ENCODE measurements around the gene INPP4A.

Gene INPP4A

DNA sequence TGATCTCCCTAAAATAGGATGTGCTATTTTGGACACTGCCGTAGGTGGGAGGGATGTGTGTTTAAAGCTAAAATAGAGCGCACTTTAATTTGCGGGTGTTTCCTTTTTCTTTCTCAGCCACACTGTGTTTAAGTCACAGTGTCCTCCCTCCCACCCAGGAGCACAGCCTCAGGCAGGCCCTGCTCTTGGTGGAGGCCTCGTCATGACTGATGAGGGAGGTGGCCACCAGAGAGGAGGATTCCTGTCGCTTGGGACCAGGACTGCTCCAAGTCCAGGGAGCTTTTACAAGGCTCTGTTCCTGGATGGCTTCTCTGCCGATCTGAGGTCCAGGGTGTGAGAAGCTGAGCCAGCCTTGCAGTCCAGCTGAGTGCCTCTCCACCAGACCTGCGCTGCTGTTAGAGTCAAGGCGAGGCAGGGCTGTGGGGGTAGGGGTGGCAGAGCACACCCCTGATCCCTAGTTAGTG lies 33.5 kb downstream of the INPP4A start:
- no peak for DNase-seq

DNA sequence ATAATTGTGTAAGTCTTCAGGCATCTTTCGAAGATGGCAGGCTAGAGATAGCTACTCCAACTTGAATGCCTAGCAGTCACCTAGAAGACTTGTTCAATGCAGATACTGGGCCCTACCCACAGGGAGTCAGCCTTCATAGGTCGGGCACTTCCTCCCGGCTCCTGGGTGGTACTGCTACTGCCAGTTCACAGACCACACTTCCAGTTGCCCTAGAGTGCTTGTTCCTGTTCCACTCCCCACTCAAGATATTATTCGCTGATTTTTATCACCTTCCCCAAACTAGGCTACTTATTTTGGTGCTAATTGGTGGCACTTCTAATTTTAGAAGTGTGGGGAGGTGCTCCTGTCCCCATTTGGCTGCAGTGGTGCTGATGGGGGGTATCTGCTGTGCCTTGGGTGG lies 34.2 kb downstream of the INPP4A start:
- DNase-seq = no peak

- no peak for DNase-seq
Observed at GRCh38 chr2:98479371-98479770, 34.7 kb downstream of the INPP4A start.

GRCh38 chr2:98479959-98480524 lies 35.4 kb downstream of the INPP4A start:
- DNase-seq = peak; percentile 96

DNA sequence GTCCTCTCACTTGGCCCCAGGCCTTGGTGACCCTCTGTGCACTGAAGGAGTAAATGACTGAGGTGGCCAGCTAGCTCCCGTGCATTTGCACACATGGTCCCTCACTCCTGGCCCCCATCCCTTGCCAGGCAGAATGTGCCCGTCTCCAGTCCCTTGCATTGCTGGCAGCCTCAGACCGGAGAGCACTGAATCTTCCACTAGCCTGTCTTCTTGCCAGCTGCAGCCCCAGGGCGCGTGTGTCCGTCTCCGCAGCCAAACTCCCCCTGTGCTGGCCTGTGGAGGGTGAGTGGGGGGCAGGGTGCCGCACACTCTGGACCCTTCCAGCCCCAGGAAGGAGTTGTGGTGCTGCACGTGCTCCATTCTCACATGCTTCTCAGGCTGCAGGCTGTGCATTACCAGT lies 35.9 kb downstream of the INPP4A start:
- no peak for DNase-seq

GRCh38 chr2:98482362-98482761 lies 37.7 kb downstream of the INPP4A start:
- no peak for DNase-seq

DNA sequence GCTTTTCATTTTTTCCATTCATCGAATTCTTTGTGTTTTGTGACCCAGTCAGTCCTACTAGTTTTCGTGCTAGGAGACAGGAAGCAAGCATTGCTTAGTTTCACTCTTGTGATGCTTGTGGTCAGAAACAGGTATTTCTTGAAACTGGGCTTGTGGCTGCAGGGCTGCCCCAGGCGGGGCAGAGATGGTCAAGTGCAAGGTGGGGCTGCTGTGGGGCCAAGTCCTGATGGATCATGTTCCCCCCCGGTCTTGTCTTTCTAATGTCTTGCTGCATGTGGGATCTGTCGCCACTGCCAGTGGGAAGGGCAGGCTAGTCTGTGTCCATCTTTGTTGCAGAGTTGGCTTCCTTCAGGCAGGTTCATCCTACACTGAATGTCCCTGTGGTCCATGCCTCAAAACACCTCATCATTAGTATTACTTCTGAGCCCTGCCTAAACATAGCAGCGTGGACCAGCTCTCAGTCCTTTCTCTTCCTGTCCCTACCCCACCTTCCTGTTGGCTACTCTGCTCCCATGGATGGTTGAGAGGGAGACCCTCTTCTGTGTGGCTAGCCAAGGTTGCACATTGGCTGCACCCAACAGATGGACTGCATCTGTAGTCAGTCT lies 38.7 kb downstream of the INPP4A start:
- no peak for DNase-seq

GRCh38 chr2:98484121-98484557 lies 39.5 kb downstream of the INPP4A start:
- DNase-seq = no peak

- DNase-seq = no peak
Observed at GRCh38 chr2:98484652-98485452, 40.2 kb downstream of the INPP4A start.

DNA sequence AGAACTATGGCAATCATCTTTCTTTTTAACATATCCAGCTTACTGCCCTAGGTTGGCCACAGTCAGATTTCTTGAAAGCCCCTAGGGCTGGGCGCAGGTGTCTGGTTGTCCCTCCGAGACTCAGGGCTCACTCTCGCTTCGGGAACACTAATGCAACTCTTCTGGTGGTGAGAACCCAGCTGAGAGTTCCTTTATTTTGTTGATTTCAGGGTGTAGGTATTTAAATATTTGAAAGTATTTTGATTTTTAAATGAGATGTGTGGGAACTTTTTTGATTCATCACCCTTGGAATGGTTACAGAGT lies 40.7 kb downstream of the INPP4A start:
- no peak for DNase-seq

GRCh38 chr2:98486374-98486981 lies 41.8 kb downstream of the INPP4A start:
- no peak for DNase-seq

GRCh38 chr2:98487101-98487805 lies 42.6 kb downstream of the INPP4A start:
- no peak for DNase-seq

GRCh38 chr2:98487806-98488189 lies 43.1 kb downstream of the INPP4A start:
- no peak for DNase-seq

- DNase-seq = no peak
Observed at GRCh38 chr2:98488252-98488651, 43.6 kb downstream of the INPP4A start.

DNA sequence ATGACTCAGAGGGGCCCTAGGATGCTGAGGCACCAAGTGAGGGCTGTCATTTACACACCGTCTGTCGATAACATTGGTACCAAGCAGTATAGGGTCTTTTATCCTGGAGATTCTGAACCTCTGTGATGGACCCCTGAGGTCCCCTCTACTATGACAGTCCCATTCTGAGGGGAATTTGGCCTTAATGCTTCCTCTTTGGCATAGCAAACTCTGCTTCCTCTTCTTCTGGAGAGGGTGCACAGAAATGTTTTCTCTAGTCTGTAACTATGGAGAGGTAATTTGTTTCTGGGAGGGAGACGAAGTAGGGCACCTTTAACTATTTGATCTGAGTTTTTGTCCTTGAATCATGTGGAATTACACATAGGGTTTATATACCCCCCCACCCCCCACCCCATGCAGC lies 44.8 kb downstream of the INPP4A start:
- DNase-seq = no peak

GRCh38 chr2:98489971-98490962 lies 45.6 kb downstream of the INPP4A start:
- DNase-seq = no peak

DNA sequence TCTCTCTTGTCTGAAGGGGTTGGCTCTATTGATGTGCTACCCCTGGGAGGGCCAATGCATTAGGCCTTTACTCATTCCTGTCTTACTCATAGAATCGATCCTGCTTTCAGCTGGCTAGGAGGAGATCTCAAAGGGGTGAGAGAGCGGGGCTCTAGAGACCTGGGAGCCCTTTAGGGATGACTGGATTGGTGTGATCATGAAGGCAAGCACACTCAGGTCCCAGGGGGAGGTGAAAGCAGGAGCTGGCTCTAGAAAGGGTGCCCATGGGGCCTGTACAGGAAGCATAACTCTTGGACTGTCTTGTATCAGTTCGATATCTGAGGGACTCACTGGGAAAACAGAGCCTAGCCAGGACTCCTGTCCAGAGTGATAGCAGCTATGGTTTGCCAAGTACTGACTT lies 47.8 kb downstream of the INPP4A start:
- DNase-seq = no peak

DNA sequence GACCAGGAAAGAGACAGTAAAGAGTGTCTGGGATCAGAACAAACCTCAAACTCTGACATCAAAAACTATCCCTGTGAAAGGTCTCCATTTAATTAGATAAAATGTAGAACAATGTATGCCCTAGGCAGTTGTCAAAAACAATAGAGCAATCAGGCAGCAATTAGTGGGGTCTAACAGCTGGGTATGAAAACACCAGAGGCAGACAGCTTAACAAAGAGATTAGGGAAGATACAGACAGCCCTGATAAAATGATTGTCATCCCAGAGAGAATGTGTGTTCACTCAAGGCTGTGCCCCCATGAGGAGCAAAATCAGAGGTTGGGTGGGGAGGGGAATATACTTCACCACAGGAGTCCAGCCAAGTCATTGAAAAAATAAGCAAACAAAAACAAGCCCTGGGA lies 50.0 kb downstream of the INPP4A start:
- no peak for DNase-seq

DNA sequence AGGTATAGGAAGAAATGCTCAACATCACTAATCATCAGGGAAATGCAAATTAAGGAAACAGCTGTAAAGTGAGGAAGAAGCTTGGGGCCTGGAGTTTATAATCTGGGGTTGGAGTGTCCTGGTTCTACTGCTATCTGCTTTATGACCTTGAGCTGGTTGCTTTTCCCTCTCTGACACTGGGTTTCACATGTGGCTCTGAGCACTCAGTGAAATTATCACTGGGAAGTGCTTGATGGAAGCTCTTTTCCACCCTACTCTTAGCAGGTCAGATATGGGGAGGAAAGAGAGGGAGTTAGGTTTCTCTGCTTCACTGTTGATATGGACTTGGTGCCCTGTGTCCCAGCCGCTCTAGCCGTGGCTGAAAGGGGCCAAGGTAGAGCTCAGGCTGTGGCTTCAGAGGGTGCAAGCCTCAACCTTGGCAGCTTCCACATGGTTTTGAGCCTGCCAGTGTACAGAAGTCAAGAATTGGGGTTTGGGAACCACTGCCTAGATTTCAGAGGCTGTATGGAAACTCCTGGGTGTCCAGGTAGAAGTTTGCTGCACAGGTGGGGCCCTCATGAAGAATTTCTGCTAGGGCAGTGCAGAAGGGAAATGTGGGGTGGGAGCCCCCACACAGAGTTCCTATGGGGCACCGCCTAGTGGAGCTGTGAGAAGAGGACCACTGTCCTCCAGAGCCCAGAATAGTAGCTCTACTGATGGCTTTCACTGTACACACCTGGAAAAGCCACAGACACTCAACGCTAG lies 52.3 kb downstream of the INPP4A start:
- DNase-seq = no peak

DNA sequence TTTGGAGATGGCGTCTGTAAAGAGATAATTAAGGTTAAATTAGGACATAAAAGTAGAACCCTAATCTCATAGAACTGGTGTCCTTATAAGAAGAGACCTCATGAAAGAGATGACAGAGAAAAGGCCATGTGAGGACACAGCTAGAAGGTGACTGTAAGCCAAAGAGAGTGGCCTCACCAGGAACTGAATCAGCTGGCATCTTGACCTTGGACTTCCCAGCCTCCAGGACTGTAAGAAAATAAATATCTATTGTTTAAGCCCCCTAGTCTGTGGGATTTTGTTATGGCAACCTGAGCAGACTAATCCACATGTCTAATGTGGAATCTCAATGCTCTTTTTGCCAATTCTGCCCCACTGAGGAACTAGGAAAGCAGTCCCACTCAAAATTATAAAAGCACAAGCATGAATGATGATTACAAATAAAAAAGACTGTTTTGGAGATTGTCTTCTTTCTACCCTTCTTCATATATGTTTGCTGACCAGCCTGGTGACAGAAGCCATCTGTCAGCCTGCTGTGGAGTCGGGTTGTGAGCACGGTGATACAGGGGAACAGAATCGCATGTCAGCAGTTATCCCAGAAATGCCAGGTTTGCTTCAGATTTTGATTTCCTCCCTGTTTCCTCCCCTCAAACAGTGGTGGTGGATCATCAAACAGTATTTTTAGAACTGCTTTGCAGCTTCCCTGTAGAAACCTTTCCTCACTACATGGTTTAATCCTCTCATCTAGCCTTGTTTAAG lies 54.2 kb downstream of the INPP4A start:
- no peak for DNase-seq

GRCh38 chr2:98500561-98500960 lies 55.9 kb downstream of the INPP4A start:
- DNase-seq = no peak

Measured in NCI-H446 treated with DMSO at 0.1 percent for 48 hours (cell line).